Measurements from ENCODE around the gene RPL36.

GRCh38 chr19:5661483-5661882, 28.6 kb upstream of the RPL36 start:
- TF ChIP-seq FOXA1 (IDR thresholded peaks at IDR 0.05) (no peak), CTBP1 (IDR thresholded peaks at IDR 0.05; ENCODE audit: borderline replicate concordance) (no peak), L3MBTL2 (conservative IDR thresholded peaks at IDR 0.05) (no peak)

Data from HEK293T (cell line).